ENCODE measurements around the gene CMSS1.

Gene CMSS1

DNA sequence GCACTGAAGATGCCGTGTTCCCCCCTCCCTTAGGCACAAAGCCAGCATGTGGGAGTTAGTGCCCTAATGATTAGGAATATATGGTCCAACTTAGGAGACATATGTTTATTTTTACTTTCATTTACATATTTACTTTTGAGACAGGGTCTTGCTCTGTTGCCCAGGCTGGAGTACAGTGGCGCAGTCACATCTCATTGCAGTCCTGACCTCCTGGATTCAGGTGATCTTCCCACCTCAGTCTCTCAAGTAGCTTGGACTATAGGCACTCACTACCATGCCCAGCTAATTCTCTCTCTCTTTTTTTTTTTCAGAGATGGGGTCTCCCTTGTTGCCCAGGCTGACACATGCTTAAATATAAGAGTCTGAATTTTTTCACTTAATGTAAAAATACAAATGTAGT is 391.5 kb downstream of the CMSS1 start:
- H3K4me1 ChIP-seq (ENCODE audit: control insufficient read depth, insufficient read depth, low read length), result peaks cover 26% of the 10 kb centered on the region
- H3K9me3 ChIP-seq (ENCODE audit: control insufficient read depth, insufficient read depth, low read depth, low read length), result no peaks in the 10 kb centered on the region
- no peaks in the 10 kb centered on the region for H3K36me3 ChIP-seq (ENCODE audit: control insufficient read depth, insufficient read depth, low read length)
- no peak overlapping the region for H3K4me3 ChIP-seq (ENCODE audit: low read depth, low read length)
- H3K27me3 ChIP-seq (ENCODE audit: control insufficient read depth, insufficient read depth, low read length), result no peaks in the 10 kb centered on the region
- no peak overlapping the region for H3K27ac ChIP-seq (ENCODE audit: low read depth, low read length)
- H3K9ac ChIP-seq (ENCODE audit: low read length), result no peak overlapping the region

DNA sequence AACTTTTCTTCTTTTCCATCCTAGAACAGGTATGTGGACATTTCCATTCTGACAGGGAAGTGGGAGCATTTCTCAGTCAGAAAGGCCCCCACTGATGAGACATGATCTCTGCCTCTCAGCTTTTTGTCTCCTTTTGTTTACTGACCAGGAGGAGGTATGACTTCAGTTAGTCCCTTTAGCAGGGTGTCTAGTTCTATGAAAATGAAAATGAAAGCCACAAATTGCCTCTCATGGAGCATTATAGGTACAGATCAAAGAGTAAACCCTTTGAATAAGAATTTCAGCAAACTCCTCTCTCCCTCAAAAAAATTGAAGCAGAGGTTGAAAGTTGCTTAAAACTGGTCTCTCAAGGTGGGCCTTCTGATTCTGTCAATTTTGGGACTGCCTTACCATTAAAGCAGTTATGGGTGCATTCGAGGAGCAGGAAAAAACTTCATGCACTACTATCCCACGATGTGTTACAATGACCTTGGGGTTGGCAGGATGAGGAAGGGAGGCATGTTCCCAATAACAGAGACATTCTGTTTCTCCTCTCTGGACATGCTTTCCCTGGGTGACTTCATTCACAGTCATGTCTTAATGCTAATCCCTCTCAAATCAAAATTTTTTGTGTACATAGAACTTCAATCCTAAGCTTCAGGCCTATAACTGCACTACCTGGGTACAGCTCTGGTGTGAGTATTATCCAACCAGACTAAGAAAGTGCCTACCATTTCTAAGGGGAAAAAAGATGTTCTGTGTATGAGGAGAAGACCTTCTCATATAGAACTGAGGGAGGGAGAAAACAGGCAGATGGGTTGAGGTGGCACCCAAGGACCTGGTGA is 392.5 kb downstream of the CMSS1 start:
- H3K4me3 ChIP-seq (ENCODE audit: low read depth, low read length), result peak overlapping the region; percentile 12; the same call in 1 of the 2 replicates

DNA sequence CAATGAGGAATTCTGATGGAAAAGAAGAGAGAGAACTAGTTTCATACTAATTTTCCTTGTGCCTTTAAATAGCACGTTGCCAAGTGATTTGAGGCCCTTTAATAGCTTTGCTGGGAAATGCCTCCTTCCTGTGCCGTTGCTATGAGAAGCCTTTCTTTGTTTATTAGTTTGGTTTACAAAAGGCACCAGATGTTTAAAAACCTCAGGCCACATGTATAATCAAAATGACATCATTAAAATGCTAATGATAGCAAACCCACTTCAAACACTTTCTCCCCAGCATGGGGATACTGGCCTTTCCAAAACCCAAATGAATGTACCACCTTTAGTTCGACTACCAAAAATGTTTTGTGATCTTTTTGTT is 393.1 kb downstream of the CMSS1 start:
- Histone ChIP-seq H3K9ac (ENCODE audit: low read length) (peak overlapping the region; percentile 52), H3K4me1 (ENCODE audit: control insufficient read depth, insufficient read depth, low read length) (peaks cover 26% of the 10 kb centered on the region), H3K9me3 (ENCODE audit: control insufficient read depth, insufficient read depth, low read depth, low read length) (no peaks in the 10 kb centered on the region)

More for the DNA sequence above, 392.5 kb downstream of the CMSS1 start:
- Histone ChIP-seq H3K36me3 (ENCODE audit: control insufficient read depth, insufficient read depth, low read length) (no peaks in the 10 kb centered on the region), H3K9ac (ENCODE audit: low read length) (peak overlapping the region; percentile 52), H3K27ac (ENCODE audit: low read depth, low read length) (peak overlapping the region; percentile 83), H3K4me1 (ENCODE audit: control insufficient read depth, insufficient read depth, low read length) (peaks cover 26% of the 10 kb centered on the region), H3K27me3 (ENCODE audit: control insufficient read depth, insufficient read depth, low read length) (no peaks in the 10 kb centered on the region), H3K9me3 (ENCODE audit: control insufficient read depth, insufficient read depth, low read depth, low read length) (no peaks in the 10 kb centered on the region)

DNA sequence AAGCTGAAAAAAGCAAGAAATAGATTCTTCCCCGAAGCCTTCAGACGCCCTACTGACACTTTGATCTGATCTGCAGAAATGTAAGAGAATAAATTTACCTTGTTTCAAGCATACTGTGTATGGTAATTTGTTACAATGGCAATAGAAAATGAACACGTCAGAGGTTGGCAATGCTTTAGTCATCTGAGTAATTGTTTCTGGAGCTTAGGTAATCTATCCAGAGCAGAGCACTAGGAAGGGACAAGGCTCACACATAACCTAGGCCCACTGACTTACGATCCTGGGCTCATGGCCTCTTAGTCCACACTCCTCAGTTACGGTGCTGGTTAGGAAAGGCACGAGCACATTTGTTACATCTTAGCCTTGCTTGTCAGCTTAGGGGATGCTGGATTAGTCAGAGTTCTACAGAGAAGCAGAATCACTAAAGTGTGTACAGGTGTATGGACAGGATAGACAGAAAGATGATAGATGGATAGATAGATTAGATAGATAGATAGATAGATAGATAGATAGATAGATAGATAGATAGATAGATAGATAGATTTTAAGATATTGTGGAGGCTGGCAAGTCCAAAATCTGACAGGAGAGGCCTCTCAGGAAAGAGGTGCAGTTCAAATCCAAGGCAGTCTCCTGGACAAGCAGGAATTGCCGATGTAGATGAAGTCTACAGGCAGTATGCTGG is 396.4 kb downstream of the CMSS1 start:
- Histone ChIP-seq H3K9ac (ENCODE audit: low read length) (no peak overlapping the region), H3K27me3 (ENCODE audit: control insufficient read depth, insufficient read depth, low read length) (no peaks in the 10 kb centered on the region), H3K4me3 (ENCODE audit: low read depth, low read length) (no peak overlapping the region), H3K36me3 (ENCODE audit: control insufficient read depth, insufficient read depth, low read length) (no peaks in the 10 kb centered on the region), H3K27ac (ENCODE audit: low read depth, low read length) (no peak overlapping the region), H3K4me1 (ENCODE audit: control insufficient read depth, insufficient read depth, low read length) (peaks cover 26% of the 10 kb centered on the region), H3K9me3 (ENCODE audit: control insufficient read depth, insufficient read depth, low read depth, low read length) (peaks cover 8% of the 10 kb centered on the region; the same call in 1 of the 2 replicates)

More for the DNA sequence above, 393.1 kb downstream of the CMSS1 start:
- no peaks in the 10 kb centered on the region for H3K36me3 ChIP-seq (ENCODE audit: control insufficient read depth, insufficient read depth, low read length)
- H3K27me3 ChIP-seq (ENCODE audit: control insufficient read depth, insufficient read depth, low read length), result no peaks in the 10 kb centered on the region
- H3K27ac ChIP-seq (ENCODE audit: low read depth, low read length), result peak overlapping the region; percentile 83
- H3K4me3 ChIP-seq (ENCODE audit: low read depth, low read length), result peak overlapping the region; percentile 12; the same call in 1 of the 2 replicates

DNA sequence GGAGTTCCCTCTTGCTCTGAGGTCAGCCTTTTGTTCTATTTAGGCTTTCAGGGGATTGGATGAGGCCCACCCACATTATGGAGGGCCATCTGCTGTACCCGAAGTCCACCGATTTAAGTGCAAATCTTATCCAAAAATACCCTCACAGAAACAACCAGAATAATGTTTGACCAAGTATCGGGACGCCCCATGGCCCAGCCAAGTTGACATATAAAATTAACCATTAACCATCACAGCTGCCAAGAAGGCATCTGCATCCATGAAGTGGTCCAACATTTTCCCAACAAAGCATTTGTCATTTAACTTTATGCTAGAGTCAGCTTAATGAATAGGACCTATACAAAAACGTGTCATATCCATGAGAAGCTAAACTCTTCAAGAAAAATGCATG is 396.9 kb downstream of the CMSS1 start:
- H3K4me1 ChIP-seq (ENCODE audit: control insufficient read depth, insufficient read depth, low read length), result peaks cover 25% of the 10 kb centered on the region
- H3K4me3 ChIP-seq (ENCODE audit: low read depth, low read length), result no peak overlapping the region
- H3K27me3 ChIP-seq (ENCODE audit: control insufficient read depth, insufficient read depth, low read length), result no peaks in the 10 kb centered on the region
- H3K27ac ChIP-seq (ENCODE audit: low read depth, low read length), result no peak overlapping the region
- H3K36me3 ChIP-seq (ENCODE audit: control insufficient read depth, insufficient read depth, low read length), result no peaks in the 10 kb centered on the region
- peaks cover 11% of the 10 kb centered on the region; the same call in 1 of the 2 replicates for H3K9me3 ChIP-seq (ENCODE audit: control insufficient read depth, insufficient read depth, low read depth, low read length)
- H3K9ac ChIP-seq (ENCODE audit: low read length), result no peak overlapping the region

DNA sequence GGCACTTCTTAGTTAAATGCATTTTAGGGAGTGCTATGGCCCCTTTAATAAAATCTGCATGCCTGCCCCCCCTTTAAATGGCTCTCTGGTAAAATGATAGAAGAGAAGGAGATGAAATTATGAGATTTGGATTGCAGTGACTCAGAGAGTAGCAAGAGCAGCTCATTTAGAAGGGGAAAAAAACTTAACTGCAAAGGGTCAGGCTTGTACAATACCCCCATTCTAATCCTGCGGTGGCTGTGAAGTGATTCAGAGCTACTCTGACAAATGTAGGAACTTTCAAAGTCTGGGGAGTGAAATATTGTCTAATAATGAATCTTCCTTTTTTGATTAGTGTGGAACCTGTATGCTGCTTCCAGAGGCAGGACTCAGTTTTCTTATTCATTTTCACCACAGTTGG is 399.1 kb downstream of the CMSS1 start:
- H3K4me3 ChIP-seq (ENCODE audit: low read depth, low read length), result no peak overlapping the region
- H3K27ac ChIP-seq (ENCODE audit: low read depth, low read length), result no peak overlapping the region
- peaks cover 23% of the 10 kb centered on the region; the same call in 1 of the 2 replicates for H3K9me3 ChIP-seq (ENCODE audit: control insufficient read depth, insufficient read depth, low read depth, low read length)
- H3K9ac ChIP-seq (ENCODE audit: low read length), result no peak overlapping the region
- H3K27me3 ChIP-seq (ENCODE audit: control insufficient read depth, insufficient read depth, low read length), result no peaks in the 10 kb centered on the region
- peaks cover 3% of the 10 kb centered on the region; the same call in 1 of the 2 replicates for H3K4me1 ChIP-seq (ENCODE audit: control insufficient read depth, insufficient read depth, low read length)
- H3K36me3 ChIP-seq (ENCODE audit: control insufficient read depth, insufficient read depth, low read length), result no peaks in the 10 kb centered on the region

DNA sequence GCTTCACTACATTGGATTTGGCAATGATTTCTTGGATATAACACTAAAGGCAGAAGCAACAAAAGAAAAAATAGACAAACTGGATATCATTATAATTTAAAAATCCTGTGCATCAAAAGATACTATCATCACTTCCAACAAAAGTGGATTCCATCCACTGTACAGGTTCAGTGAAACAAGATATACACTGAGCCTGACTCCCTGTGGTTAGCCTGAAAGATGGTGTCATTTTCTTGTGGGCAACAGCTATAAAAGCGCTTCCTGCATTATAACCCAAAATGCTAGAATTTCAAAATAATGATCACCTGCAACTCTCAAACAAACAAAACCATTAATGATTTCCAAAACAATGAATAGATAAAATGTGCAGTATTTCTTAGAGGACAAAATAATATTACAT is 403.5 kb downstream of the CMSS1 start:
- Histone ChIP-seq H3K27ac (ENCODE audit: low read depth, low read length) (no peak overlapping the region), H3K36me3 (ENCODE audit: control insufficient read depth, insufficient read depth, low read length) (no peaks in the 10 kb centered on the region), H3K4me1 (ENCODE audit: control insufficient read depth, insufficient read depth, low read length) (no peaks in the 10 kb centered on the region), H3K27me3 (ENCODE audit: control insufficient read depth, insufficient read depth, low read length) (no peaks in the 10 kb centered on the region), H3K9me3 (ENCODE audit: control insufficient read depth, insufficient read depth, low read depth, low read length) (peaks cover 23% of the 10 kb centered on the region; the same call in 1 of the 2 replicates), H3K9ac (ENCODE audit: low read length) (no peak overlapping the region), H3K4me3 (ENCODE audit: low read depth, low read length) (no peak overlapping the region)

DNA sequence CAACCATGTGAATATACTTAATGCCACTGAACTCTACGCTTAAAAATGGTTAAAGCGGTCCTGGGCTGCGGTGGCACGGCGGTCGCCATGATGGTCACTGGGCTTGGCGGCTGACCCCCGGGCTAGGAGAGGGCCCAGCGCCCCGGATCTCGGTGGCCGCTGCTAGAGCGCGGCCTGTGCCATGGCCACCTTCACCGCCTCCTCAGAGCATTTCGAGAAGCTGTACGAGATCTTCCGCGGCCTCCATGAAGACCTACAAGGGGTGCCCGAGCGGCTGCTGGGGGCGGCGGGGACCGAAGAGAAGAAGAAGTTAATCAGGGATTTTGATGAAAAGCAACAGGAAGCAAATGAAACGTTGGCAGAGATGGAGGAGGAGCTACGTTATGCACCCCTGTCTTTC is 407.5 kb downstream of the CMSS1 start:
- H3K4me3 ChIP-seq (ENCODE audit: low read depth, low read length), result no peak overlapping the region
- H3K4me1 ChIP-seq (ENCODE audit: control insufficient read depth, insufficient read depth, low read length), result no peaks in the 10 kb centered on the region
- no peaks in the 10 kb centered on the region for H3K36me3 ChIP-seq (ENCODE audit: control insufficient read depth, insufficient read depth, low read length)
- no peak overlapping the region for H3K27ac ChIP-seq (ENCODE audit: low read depth, low read length)
- peaks cover 11% of the 10 kb centered on the region; the same call in 1 of the 2 replicates for H3K9me3 ChIP-seq (ENCODE audit: control insufficient read depth, insufficient read depth, low read depth, low read length)
- no peaks in the 10 kb centered on the region for H3K27me3 ChIP-seq (ENCODE audit: control insufficient read depth, insufficient read depth, low read length)
- H3K9ac ChIP-seq (ENCODE audit: low read length), result no peak overlapping the region

DNA sequence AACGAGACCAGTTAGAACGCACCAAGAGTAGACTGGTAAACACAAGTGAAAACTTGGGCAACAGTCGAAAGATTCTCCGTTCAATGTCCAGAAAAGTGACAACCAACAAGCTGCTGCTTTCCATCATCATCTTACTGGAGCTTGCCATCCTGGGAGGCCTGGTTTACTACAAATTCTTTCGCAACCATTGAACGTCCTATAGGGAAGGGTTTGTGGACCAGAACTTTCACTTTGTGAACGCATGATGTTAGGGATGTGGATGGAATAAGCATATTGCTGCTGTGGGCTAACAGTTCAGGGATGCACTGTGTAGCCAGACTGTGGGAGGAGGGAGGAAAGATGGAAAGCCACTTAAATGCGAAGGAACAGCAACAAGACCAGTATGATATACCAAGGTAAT is 408.2 kb downstream of the CMSS1 start:
- no peaks in the 10 kb centered on the region for H3K4me1 ChIP-seq (ENCODE audit: control insufficient read depth, insufficient read depth, low read length)
- no peak overlapping the region for H3K27ac ChIP-seq (ENCODE audit: low read depth, low read length)
- no peak overlapping the region for H3K9ac ChIP-seq (ENCODE audit: low read length)
- no peak overlapping the region for H3K4me3 ChIP-seq (ENCODE audit: low read depth, low read length)
- no peaks in the 10 kb centered on the region for H3K36me3 ChIP-seq (ENCODE audit: control insufficient read depth, insufficient read depth, low read length)
- H3K9me3 ChIP-seq (ENCODE audit: control insufficient read depth, insufficient read depth, low read depth, low read length), result peaks cover 7% of the 10 kb centered on the region; the same call in 1 of the 2 replicates
- H3K27me3 ChIP-seq (ENCODE audit: control insufficient read depth, insufficient read depth, low read length), result no peaks in the 10 kb centered on the region

DNA sequence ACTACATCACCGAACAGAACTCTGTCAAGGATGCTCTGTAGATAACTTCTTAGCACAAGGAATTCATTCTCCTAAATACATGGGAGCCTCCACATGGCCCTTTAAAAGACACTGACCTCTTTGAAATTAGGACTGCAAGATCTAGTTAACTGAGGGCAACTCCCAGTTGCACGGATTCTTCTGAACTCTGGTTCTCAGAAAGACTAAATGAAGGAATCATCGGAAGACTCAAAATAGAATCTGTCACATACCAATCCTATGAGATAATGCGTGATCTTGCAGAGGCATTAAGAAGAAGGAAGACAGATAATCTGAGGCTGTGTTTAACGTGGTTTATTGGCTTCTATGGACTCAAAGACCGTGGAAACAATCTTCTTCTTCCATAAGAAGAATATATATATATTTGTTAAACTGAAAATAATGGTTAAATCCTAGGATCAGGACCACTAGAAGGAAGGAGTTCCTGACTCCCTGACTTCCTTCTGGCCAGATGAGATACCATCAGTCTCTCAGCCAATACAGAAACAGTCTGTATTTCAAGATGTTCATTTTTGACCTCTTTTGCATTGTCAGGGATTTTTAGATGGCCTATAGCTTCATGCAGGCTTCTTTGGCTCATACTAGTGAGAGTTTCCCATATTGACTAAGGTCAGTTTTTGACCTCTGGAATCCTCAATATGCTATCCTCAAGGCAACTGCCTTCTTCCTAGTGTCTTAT is 409.2 kb downstream of the CMSS1 start:
- Histone ChIP-seq H3K27me3 (ENCODE audit: control insufficient read depth, insufficient read depth, low read length) (no peaks in the 10 kb centered on the region), H3K4me1 (ENCODE audit: control insufficient read depth, insufficient read depth, low read length) (no peaks in the 10 kb centered on the region), H3K4me3 (ENCODE audit: low read depth, low read length) (no peak overlapping the region), H3K27ac (ENCODE audit: low read depth, low read length) (no peak overlapping the region), H3K9me3 (ENCODE audit: control insufficient read depth, insufficient read depth, low read depth, low read length) (0 out of 2 replicates have a peak, but pooled peaks cover 2% of the 10 kb centered on the region), H3K36me3 (ENCODE audit: control insufficient read depth, insufficient read depth, low read length) (no peaks in the 10 kb centered on the region), H3K9ac (ENCODE audit: low read length) (no peak overlapping the region)

Data from HUES6 (cell line).